KMS-11 (cell line): ENCODE results near the gene CNDP2.

Source experiments
- H2AFZ ChIP-seq: fragments of 200-600 bp; sonication (generic); 2 replicates; pipeline ENCODE4 v1.6.1; 2016; ENCODE audit warnings: antibody characterized with exemption, mixed run types, low read depth
- H3K27ac ChIP-seq: fragments of 200-600 bp; sonication (generic); 2 replicates; pipeline ENCODE4 v1.6.1; 2016; ENCODE audit warnings: mild to moderate bottlenecking, mixed run types
- H3K27me3 ChIP-seq: fragments of 200-600 bp; sonication (generic); 2 replicates; pipeline ENCODE4 v1.6.1; 2017; ENCODE audit warnings: mild to moderate bottlenecking, low read depth, mixed run types, moderate library complexity; ENCODE audit not compliant: insufficient read depth
- H3K36me3 ChIP-seq: fragments of 200-600 bp; sonication (generic); 2 replicates; pipeline ENCODE4 v1.6.1; 2017; ENCODE audit warnings: mild to moderate bottlenecking, mixed run types; ENCODE audit not compliant: insufficient read depth
- H3K4me1 ChIP-seq: fragments of 200-600 bp; sonication (generic); 2 replicates; pipeline ENCODE4 v1.6.1; 2016; ENCODE audit warnings: mild to moderate bottlenecking, low read depth, mixed run types; ENCODE audit not compliant: poor library complexity, severe bottlenecking
- H3K4me2 ChIP-seq: fragments of 200-600 bp; sonication (generic); 2 replicates; pipeline ENCODE4 v1.7.0; 2016; ENCODE audit warnings: mild to moderate bottlenecking, mixed run types
- H3K4me3 ChIP-seq: fragments of 200-600 bp; sonication (generic); IDR thresholded peaks from 2 replicates; pipeline ENCODE4 v1.6.1; 2017; ENCODE audit warnings: low read depth, low read length, mixed read lengths; ENCODE audit not compliant: insufficient read depth
- H3K79me2 ChIP-seq: fragments of 200-600 bp; sonication (generic); 2 replicates; pipeline ENCODE4 v1.6.1; 2016; ENCODE audit warnings: low read depth, mixed run types; ENCODE audit not compliant: insufficient read depth
- H3K9ac ChIP-seq: fragments of 200-600 bp; sonication (generic); 2 replicates; pipeline ENCODE4 v1.6.1; 2016; ENCODE audit warnings: mild to moderate bottlenecking, mixed run types
- H4K20me1 ChIP-seq: fragments of 200-600 bp; sonication (generic); 2 replicates; pipeline ENCODE4 v1.6.1; 2016; ENCODE audit warnings: mild to moderate bottlenecking, mixed run types; ENCODE audit not compliant: insufficient read depth
- CTCF ChIP-seq: fragments of 200-600 bp; sonication (generic); conservative IDR thresholded peaks from 2 replicates; pipeline ENCODE4 v1.6.1; 2017; ENCODE audit warnings: low read depth, mild to moderate bottlenecking, antibody characterized with exemption, low read length, moderate library complexity, mixed read lengths

Gene CNDP2

GRCh38 chr18:74512321-74513053 is 16.3 kb downstream of the CNDP2 start:
- peaks cover 64% of the 10 kb centered on the region; the same call in 1 of the 2 replicates for H3K36me3 ChIP-seq
- no peak overlapping the region for H2AFZ ChIP-seq
- peaks cover 55% of the 10 kb centered on the region; the same call in 1 of the 2 replicates for H3K79me2 ChIP-seq
- 0 out of 2 replicates have a peak, but pooled peaks cover 6% of the 10 kb centered on the region for H4K20me1 ChIP-seq
- H3K4me1 ChIP-seq: peaks cover 11% of the 10 kb centered on the region
- H3K4me3 ChIP-seq: no peak overlapping the region
- H3K27ac ChIP-seq: no peak overlapping the region; the same call in 1 of the 2 replicates
- no peak overlapping the region for H3K4me2 ChIP-seq
- H3K9ac ChIP-seq: no peak overlapping the region
- no peaks in the 10 kb centered on the region for H3K27me3 ChIP-seq
- TF ChIP-seq CTCF: no peak

- peaks cover 62% of the 10 kb centered on the region; the same call in 1 of the 2 replicates for H3K36me3 ChIP-seq
- H2AFZ ChIP-seq: no peak overlapping the region
- peaks cover 47% of the 10 kb centered on the region; the same call in 1 of the 2 replicates for H3K79me2 ChIP-seq
- H3K4me3 ChIP-seq: no peak overlapping the region
- no peak for TF ChIP-seq CTCF
- H3K4me1 ChIP-seq: peaks cover 11% of the 10 kb centered on the region
- 0 out of 2 replicates have a peak, but pooled peaks cover 2% of the 10 kb centered on the region for H4K20me1 ChIP-seq
- no peak overlapping the region for H3K27ac ChIP-seq
- no peak overlapping the region for H3K9ac ChIP-seq
- H3K27me3 ChIP-seq: no peaks in the 10 kb centered on the region
- no peak overlapping the region for H3K4me2 ChIP-seq
These were observed 17.2 kb downstream of the CNDP2 start for GRCh38 chr18:74513149-74513882.

- Histone ChIP-seq H3K9ac (no peak overlapping the region), H3K4me1 (peaks cover 11% of the 10 kb centered on the region), H4K20me1 (no peaks in the 10 kb centered on the region), H3K36me3 (peaks cover 58% of the 10 kb centered on the region; the same call in 1 of the 2 replicates), H3K79me2 (peaks cover 42% of the 10 kb centered on the region; the same call in 1 of the 2 replicates), H2AFZ (no peak overlapping the region), H3K27me3 (no peaks in the 10 kb centered on the region), H3K4me2 (no peak overlapping the region), H3K4me3 (no peak overlapping the region), H3K27ac (no peak overlapping the region)
- TF ChIP-seq CTCF: no peak
These were observed 17.7 kb downstream of the CNDP2 start for GRCh38 chr18:74513883-74514205.

GRCh38 chr18:74514860-74515495 is 18.8 kb downstream of the CNDP2 start:
- peaks cover 59% of the 10 kb centered on the region; the same call in 1 of the 2 replicates for H3K36me3 ChIP-seq

More at GRCh38 chr18:74514860-74515495, 18.8 kb downstream of the CNDP2 start:
- Histone ChIP-seq H3K4me3 (no peak overlapping the region), H3K27ac (no peak overlapping the region; the same call in 1 of the 2 replicates), H2AFZ (no peak overlapping the region), H3K9ac (no peak overlapping the region), H3K27me3 (no peaks in the 10 kb centered on the region), H4K20me1 (no peaks in the 10 kb centered on the region), H3K4me2 (no peak overlapping the region), H3K79me2 (peaks cover 30% of the 10 kb centered on the region; the same call in 1 of the 2 replicates), H3K4me1 (peaks cover 11% of the 10 kb centered on the region)
- TF ChIP-seq CTCF: no peak
